Colonic mucosa (tissue), 4 donors: Measurements from ENCODE around the gene S100A9. TPM values are rescaled to one million over a fixed set of nuclear protein-coding genes. Genes with fewer than 3 reads are reported as not detected.

ENCODE experiments used
- DNase-seq: peaks from one replicate; pipeline ENCODE4 v3.0.0-alpha.2; 2020
- H3K27ac ChIP-seq: fragments of 200-600 bp; one replicate; pipeline ENCODE4 v1.8.0; 2021
- H3K27me3 ChIP-seq: fragments of 200-600 bp; one replicate; pipeline ENCODE4 v1.8.0; 2021
- H3K36me3 ChIP-seq: fragments of 200-600 bp; one replicate; pipeline ENCODE4 v1.8.0; 2021
- H3K4me1 ChIP-seq: fragments of 200-600 bp; one replicate; pipeline ENCODE4 v1.8.0; 2021; ENCODE audit warnings: mild to moderate bottlenecking
- H3K4me3 ChIP-seq: fragments of 200-600 bp; one replicate; pipeline ENCODE4 v1.8.0; 2021
- H3K9ac ChIP-seq, 2 donors: one replicate each; pipeline ENCODE4 v1.7.0; 2013; ENCODE audit warnings: control low read depth in 2 of 2, low read depth in 2 of 2, low read length in 2 of 2
- H3K9me3 ChIP-seq: fragments of 200-600 bp; one replicate; pipeline ENCODE4 v1.8.0; 2021
- intact Hi-C: fragments of 100-400 bp; cut with DNase I; formaldehyde crosslinking; loops from one replicate; pipeline ENCODE4 v1.14.1; 2022
- total RNA-seq, 2 donors: library from RNA; stranded (reverse); fragmentation: NEBNext Ultra II Directional in 1 of 2; extraction: Animal tissue kit (Norgen Biotek cat#: 25700) in 1 of 2; gene quantifications; one replicate each; pipeline ENCODE4 v1.2.1, GENCODE V29; 2021
- TF ChIP-seq, protein P1 (sequence below): fragments of 200-600 bp; IDR thresholded peaks from one replicate; pipeline ENCODE4 v1.8.0; 2022; ENCODE audit warnings: antibody characterized with exemption, mild to moderate bottlenecking
- donor health status: healthy.
- donor health status: DM: no; HTN: no; CAD: no.
- donor health status: DM: no; HTN: no; CAD: no.

The S100A9 gene
- total RNA-seq, 2 donors from 2014 or later = 16.3 to 34.9 TPM

GRCh38 chr1:153342178-153342577 lies 15.5 kb upstream of the S100A9 start:
- Histone ChIP-seq H3K9me3 (no peaks in the 10 kb centered on the region), H3K27ac (no peak overlapping the region), H3K27me3 (no peaks in the 10 kb centered on the region)

DNA sequence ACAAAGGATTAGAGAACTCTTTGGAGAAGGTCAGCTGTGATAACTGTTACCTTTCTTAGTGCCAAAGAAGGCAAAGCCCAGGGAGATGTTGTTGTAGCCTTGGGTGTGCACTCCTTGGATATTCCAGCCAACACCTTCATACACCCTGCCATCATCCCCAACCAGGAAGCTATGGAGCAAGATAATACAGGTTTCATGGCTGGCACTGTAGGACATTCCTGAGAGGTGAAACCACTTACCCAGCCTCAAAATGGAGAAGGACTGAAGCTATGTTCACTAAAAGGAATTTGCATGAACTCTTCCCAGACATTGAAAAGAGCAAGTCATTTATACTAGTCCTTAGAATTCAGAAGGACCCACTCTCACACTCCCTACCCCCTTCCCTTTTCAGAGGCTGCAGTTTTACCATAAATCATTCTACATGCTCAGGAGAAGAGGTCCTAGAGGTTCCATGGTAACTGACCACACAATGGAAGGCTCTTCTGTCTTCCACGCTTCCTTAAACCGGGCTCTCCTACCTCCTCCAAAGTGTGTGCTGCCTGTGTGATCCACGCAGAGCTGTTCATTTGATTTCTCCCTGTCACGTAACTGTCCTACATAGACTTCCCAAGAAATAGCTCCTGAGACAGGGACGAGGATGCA lies 14.5 kb upstream of the S100A9 start:
- H3K27ac ChIP-seq = no peak overlapping the region
- no peaks in the 10 kb centered on the region for H3K27me3 ChIP-seq
- intact Hi-C loops = no loop called here
- H3K36me3 ChIP-seq = no peaks in the 10 kb centered on the region
- H3K4me1 ChIP-seq = no peaks in the 10 kb centered on the region
- TF ChIP-seq, protein P1, sequence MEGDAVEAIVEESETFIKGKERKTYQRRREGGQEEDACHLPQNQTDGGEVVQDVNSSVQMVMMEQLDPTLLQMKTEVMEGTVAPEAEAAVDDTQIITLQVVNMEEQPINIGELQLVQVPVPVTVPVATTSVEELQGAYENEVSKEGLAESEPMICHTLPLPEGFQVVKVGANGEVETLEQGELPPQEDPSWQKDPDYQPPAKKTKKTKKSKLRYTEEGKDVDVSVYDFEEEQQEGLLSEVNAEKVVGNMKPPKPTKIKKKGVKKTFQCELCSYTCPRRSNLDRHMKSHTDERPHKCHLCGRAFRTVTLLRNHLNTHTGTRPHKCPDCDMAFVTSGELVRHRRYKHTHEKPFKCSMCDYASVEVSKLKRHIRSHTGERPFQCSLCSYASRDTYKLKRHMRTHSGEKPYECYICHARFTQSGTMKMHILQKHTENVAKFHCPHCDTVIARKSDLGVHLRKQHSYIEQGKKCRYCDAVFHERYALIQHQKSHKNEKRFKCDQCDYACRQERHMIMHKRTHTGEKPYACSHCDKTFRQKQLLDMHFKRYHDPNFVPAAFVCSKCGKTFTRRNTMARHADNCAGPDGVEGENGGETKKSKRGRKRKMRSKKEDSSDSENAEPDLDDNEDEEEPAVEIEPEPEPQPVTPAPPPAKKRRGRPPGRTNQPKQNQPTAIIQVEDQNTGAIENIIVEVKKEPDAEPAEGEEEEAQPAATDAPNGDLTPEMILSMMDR = no peak
- no peak overlapping the region for H3K9ac ChIP-seq
- no peaks in the 10 kb centered on the region for H3K9me3 ChIP-seq
- H3K4me3 ChIP-seq = no peak overlapping the region
- no peak for DNase-seq

More at GRCh38 chr1:153342178-153342577, 15.5 kb upstream of the S100A9 start:
- no peak overlapping the region for H3K9ac ChIP-seq
- no peak overlapping the region for H3K4me3 ChIP-seq
- intact Hi-C loops = no loop called here
- TF ChIP-seq, protein P1 = no peak
- H3K4me1 ChIP-seq = no peaks in the 10 kb centered on the region
- no peaks in the 10 kb centered on the region for H3K36me3 ChIP-seq
- DNase-seq = no peak

- Histone ChIP-seq H3K36me3 (no peaks in the 10 kb centered on the region), H3K9ac (no peak overlapping the region), H3K9me3 (no peaks in the 10 kb centered on the region), H3K4me1 (no peaks in the 10 kb centered on the region), H3K4me3 (no peak overlapping the region), H3K27ac (no peak overlapping the region), H3K27me3 (no peaks in the 10 kb centered on the region)
- TF ChIP-seq, protein P1 = no peak
- peak; percentile 15 for DNase-seq
- intact Hi-C loops = no loop called here
Measured at GRCh38 chr1:153343811-153344717, 13.6 kb upstream of the S100A9 start.

- intact Hi-C loops = no loop called here
- H3K27ac ChIP-seq = no peak overlapping the region
- no peak overlapping the region for H3K9ac ChIP-seq
- H3K27me3 ChIP-seq = no peaks in the 10 kb centered on the region
- H3K36me3 ChIP-seq = no peaks in the 10 kb centered on the region
- peak; percentile 27 for DNase-seq
- H3K9me3 ChIP-seq = no peaks in the 10 kb centered on the region
- TF ChIP-seq, protein P1 = no peak
- no peaks in the 10 kb centered on the region for H3K4me1 ChIP-seq
- no peak overlapping the region for H3K4me3 ChIP-seq
Measured at GRCh38 chr1:153344718-153345025, 13.0 kb upstream of the S100A9 start.

- H3K27ac ChIP-seq = no peak overlapping the region
- no peaks in the 10 kb centered on the region for H3K36me3 ChIP-seq
- peak; percentile 11 for DNase-seq
- intact Hi-C loops = no loop called here
- H3K27me3 ChIP-seq = no peaks in the 10 kb centered on the region
- no peaks in the 10 kb centered on the region for H3K9me3 ChIP-seq
- H3K4me1 ChIP-seq = no peaks in the 10 kb centered on the region
- TF ChIP-seq, protein P1 = no peak
- no peak overlapping the region for H3K9ac ChIP-seq
- no peak overlapping the region for H3K4me3 ChIP-seq
Measured at GRCh38 chr1:153345187-153346076, 12.2 kb upstream of the S100A9 start.
